ENCODE data around the gene MEX3B. TPM values are rescaled to one million over a fixed set of nuclear protein-coding genes. Genes with fewer than 3 reads are reported as not detected.

The MEX3B gene
- total and polyA plus RNA-seq, 2 donors (not counting 3 experiments of a cell fraction or from before 2014, with no cell fraction given): 11.0 to 22.6 TPM

GRCh38 chr15:82060817-82061216 is 15.0 kb upstream of the MEX3B start:
- no peak overlapping the region for H2AFZ ChIP-seq (ENCODE audit: low read depth, low read length)
- H3K36me3 ChIP-seq (ENCODE audit: control insufficient read depth in 2 of 2, extremely low read depth in 1 of 2, insufficient read depth in 2 of 2, low read length in 2 of 2): no peaks in the 10 kb centered on the region
- ChIA-PET POLR2A (no interaction called here), CTCF (no interaction called here)
- FAIRE-seq (no peak), DNase-seq (ENCODE audit: low read depth, low spot score) (no peak)
- no peak overlapping the region for H3K9ac ChIP-seq (replicated peaks; ENCODE audit: extremely low read depth, insufficient read depth, low read length)
- no peak overlapping the region for H3K27ac ChIP-seq (ENCODE audit: insufficient read depth, low read depth, low read length)
- H3K4me2 ChIP-seq (ENCODE audit: insufficient read depth, low read length): no peak overlapping the region
- H3K27me3 ChIP-seq (ENCODE audit: control insufficient read depth in 2 of 2, insufficient read depth in 2 of 2, low read length in 2 of 2): peaks cover 39% of the 10 kb centered on the region in 2 experiments
- no peaks in the 10 kb centered on the region for H3K9me1 ChIP-seq (replicated peaks; ENCODE audit: control insufficient read depth, extremely low read depth, insufficient read depth, low read length)
- no TSS peak for BruUV-seq (replicated peaks)
- no peaks in the 10 kb centered on the region for H3K79me2 ChIP-seq (ENCODE audit: control insufficient read depth, insufficient read depth, low read length)
- H3K4me1 ChIP-seq (ENCODE audit: control insufficient read depth, extremely low read depth, insufficient read depth, low read length): peaks cover 3% of the 10 kb centered on the region
- H3K9me3 ChIP-seq (replicated peaks; ENCODE audit: control insufficient read depth, insufficient read depth, low read length): no peaks in the 10 kb centered on the region
- intact Hi-C loops (cut with micrococcal nuclease): no loop called here
- H4K20me1 ChIP-seq (replicated peaks; ENCODE audit: control insufficient read depth, extremely low read depth, insufficient read depth, low read length): no peaks in the 10 kb centered on the region
- dilution Hi-C loops (cut with MboI; ENCODE audit: extremely low pct_ligation_motif_present, low sequenced_read_pairs): no loop called here
- no peak for TF ChIP-seq GATA2 (IDR thresholded peaks at IDR 0.05; ENCODE audit: insufficient read depth, insufficient read length, low read depth, low read length)
- TF ChIP-seq MAX (IDR thresholded peaks at IDR 0.05; ENCODE audit: insufficient read depth, insufficient read length): no peak
- TF ChIP-seq MYC (IDR thresholded peaks at IDR 0.05; ENCODE audit: low read depth, low read length): no peak
- no peak for TF ChIP-seq POLR2AphosphoS5 (IDR thresholded peaks at IDR 0.05; ENCODE audit: insufficient read depth, low read depth, low read length)
- TF ChIP-seq POLR2A (IDR thresholded peaks at IDR 0.05; ENCODE audit: low read depth, low read length): no peak
- no peak for TF ChIP-seq EZH2 (IDR thresholded peaks at IDR 0.05; ENCODE audit: borderline replicate concordance, low read depth, low read length, severe bottlenecking)
- TF ChIP-seq FOS (IDR thresholded peaks at IDR 0.05; ENCODE audit: borderline replicate concordance, insufficient read depth, low read length): no peak
- TF ChIP-seq, protein P1, sequence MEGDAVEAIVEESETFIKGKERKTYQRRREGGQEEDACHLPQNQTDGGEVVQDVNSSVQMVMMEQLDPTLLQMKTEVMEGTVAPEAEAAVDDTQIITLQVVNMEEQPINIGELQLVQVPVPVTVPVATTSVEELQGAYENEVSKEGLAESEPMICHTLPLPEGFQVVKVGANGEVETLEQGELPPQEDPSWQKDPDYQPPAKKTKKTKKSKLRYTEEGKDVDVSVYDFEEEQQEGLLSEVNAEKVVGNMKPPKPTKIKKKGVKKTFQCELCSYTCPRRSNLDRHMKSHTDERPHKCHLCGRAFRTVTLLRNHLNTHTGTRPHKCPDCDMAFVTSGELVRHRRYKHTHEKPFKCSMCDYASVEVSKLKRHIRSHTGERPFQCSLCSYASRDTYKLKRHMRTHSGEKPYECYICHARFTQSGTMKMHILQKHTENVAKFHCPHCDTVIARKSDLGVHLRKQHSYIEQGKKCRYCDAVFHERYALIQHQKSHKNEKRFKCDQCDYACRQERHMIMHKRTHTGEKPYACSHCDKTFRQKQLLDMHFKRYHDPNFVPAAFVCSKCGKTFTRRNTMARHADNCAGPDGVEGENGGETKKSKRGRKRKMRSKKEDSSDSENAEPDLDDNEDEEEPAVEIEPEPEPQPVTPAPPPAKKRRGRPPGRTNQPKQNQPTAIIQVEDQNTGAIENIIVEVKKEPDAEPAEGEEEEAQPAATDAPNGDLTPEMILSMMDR (IDR thresholded peaks at IDR 0.05; ENCODE audit: extremely low read depth in 1 of 2, insufficient read depth in 1 of 2, low read depth in 1 of 2, low read length in 2 of 2): no peak
- no peak for TF ChIP-seq JUN (IDR thresholded peaks at IDR 0.05; ENCODE audit: borderline replicate concordance, insufficient read depth, insufficient read length, low read depth)
- H3K4me3 ChIP-seq (replicated peaks in 1 of 3; ENCODE audit: insufficient read depth in 1 of 3, low read depth in 1 of 3, low read length in 3 of 3): no peak overlapping the region
